PFSK-1 (cell line): ENCODE results near the gene LAIR1.

Experiments used
- POLR2AphosphoS5 ChIP-seq: IDR thresholded peaks from 2 replicates; pipeline ENCODE4 v1.6.1; 2012; ENCODE audit warnings: low read depth, mild to moderate bottlenecking, control low read depth, low read length, moderate library complexity
- REST ChIP-seq, 2 experiments: IDR thresholded peaks; 2 replicates each; pipeline versions ENCODE4 v1.6.1 to v1.8.0; 2011 to 2012; ENCODE audit warnings: low read depth in 2 of 2, low read length in 2 of 2, control low read depth in 1 of 2, inconsistent platforms in 1 of 2, mild to moderate bottlenecking in 1 of 2, moderate library complexity in 1 of 2; ENCODE audit not compliant: insufficient read depth in 1 of 2
- SIN3A ChIP-seq: IDR thresholded peaks from 2 replicates; pipeline ENCODE4 v1.6.1; 2012; ENCODE audit warnings: mild to moderate bottlenecking, low read length, moderate library complexity, borderline replicate concordance; ENCODE audit not compliant: insufficient read depth

DNA sequence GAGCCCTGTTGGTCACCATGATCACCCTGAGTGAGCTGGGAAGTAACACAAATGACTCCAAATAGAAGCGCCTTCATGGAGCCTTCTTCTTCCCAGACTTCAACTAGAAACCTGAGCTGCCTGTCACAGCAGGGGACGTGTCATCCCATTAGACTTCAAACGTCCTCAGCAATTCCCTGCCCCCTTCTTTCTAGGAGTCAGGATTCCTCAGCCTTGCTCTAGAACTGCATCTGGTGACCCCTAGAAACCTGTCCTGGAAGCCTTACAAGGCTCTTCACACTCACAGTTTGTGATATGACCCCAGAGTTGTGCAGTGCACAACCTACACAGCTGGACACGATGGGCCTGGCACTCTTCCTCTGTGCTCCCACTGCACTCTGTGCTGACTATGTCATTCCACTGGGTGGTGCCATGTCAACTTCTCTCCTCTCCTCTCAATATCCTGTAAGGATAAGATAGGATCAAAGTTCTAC, 26.9 kb upstream of the LAIR1 start:
- TF ChIP-seq POLR2AphosphoS5 (no peak), SIN3A (no peak), REST (IDR thresholded peaks at IDR 0.05; ENCODE audit: insufficient read depth in 1 of 2, low read depth in 2 of 2, low read length in 2 of 2) (no peak)
